GM12872 (cell line): Measurements from ENCODE around the gene SP1.

Source experiments
- CTCF ChIP-seq: IDR thresholded peaks from 3 replicates; pipeline ENCODE4 v1.5.1; 2011; ENCODE audit warnings: low read depth, mild to moderate bottlenecking, low read length, moderate library complexity; ENCODE audit not compliant: insufficient read depth

The SP1 gene

GRCh38 chr12:53345486-53346188, 34.3 kb upstream of the SP1 start:
- no peak for TF ChIP-seq CTCF

GRCh38 chr12:53346491-53346890, 33.5 kb upstream of the SP1 start:
- TF ChIP-seq CTCF = no peak

- TF ChIP-seq CTCF = no peak
These were observed 32.1 kb upstream of the SP1 start for GRCh38 chr12:53347905-53348304.

GRCh38 chr12:53352331-53353256, 27.4 kb upstream of the SP1 start:
- TF ChIP-seq CTCF = peak; percentile 83

GRCh38 chr12:53353257-53353655, 26.7 kb upstream of the SP1 start:
- no peak for TF ChIP-seq CTCF

- TF ChIP-seq CTCF = no peak
These were observed 24.9 kb upstream of the SP1 start for GRCh38 chr12:53355121-53355520.

- no peak for TF ChIP-seq CTCF
These were observed 21.0 kb upstream of the SP1 start for GRCh38 chr12:53358836-53359419.
